HG02763 (cell line): Measurements from ENCODE around the gene MCAM.

Experiments
- ATAC-seq: cut with Tn5 transposase; IDR thresholded peaks from one replicate; pipeline ENCODE4 v1.9.1; 2021; ENCODE audit warnings: mild to moderate bottlenecking, moderate library complexity; ENCODE audit not compliant: unreplicated experiment

MCAM gene, protein sequence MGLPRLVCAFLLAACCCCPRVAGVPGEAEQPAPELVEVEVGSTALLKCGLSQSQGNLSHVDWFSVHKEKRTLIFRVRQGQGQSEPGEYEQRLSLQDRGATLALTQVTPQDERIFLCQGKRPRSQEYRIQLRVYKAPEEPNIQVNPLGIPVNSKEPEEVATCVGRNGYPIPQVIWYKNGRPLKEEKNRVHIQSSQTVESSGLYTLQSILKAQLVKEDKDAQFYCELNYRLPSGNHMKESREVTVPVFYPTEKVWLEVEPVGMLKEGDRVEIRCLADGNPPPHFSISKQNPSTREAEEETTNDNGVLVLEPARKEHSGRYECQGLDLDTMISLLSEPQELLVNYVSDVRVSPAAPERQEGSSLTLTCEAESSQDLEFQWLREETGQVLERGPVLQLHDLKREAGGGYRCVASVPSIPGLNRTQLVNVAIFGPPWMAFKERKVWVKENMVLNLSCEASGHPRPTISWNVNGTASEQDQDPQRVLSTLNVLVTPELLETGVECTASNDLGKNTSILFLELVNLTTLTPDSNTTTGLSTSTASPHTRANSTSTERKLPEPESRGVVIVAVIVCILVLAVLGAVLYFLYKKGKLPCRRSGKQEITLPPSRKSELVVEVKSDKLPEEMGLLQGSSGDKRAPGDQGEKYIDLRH

DNA sequence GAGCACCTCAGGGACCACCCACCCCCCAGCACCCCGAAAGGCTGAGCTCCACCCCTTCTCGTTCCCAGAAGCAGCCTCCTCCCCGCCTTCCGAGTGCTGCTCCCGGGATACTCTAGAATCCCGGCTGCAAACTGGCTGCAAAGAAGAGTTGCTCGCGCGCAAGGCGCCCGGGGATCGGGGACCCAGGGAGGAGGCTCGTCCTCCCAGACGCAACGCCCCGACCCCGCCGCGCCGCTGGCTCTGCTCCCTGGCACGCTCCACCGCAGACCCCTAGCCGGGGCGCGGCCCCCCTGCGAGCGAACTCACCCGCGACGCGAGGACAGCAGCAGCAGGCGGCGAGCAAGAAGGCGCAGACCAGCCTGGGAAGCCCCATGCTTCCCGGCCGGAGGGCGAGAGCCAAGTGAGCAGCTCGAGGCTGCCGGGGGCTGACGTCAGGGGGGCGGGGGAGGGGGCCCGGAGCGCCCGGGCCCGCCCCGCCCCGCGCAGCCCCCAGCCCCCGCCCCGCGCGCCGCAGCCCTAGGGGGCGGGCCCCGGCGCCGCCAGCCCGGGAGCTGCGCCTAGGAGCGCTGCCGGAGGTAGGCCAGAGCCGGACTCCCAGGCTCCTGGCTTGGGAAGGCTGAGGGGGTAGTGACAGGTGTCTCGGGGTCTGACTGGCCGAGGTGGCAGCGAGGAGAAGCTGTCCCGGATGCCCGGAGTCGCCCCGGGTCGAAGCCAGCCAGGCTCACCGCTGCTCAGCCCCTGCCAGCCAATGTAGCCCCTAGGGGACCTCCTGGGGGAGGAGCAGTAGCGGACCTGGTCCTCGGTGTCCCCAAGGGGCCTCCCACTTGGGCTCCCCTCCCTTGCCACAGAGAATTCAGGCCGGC, at the start of gene MCAM:
MCAM (minus strand) TSS at position 402 of the 863 bp plus-strand sequence; CDS start at position 373, 29 bp downstream.
- ATAC-seq = no peak

DNA sequence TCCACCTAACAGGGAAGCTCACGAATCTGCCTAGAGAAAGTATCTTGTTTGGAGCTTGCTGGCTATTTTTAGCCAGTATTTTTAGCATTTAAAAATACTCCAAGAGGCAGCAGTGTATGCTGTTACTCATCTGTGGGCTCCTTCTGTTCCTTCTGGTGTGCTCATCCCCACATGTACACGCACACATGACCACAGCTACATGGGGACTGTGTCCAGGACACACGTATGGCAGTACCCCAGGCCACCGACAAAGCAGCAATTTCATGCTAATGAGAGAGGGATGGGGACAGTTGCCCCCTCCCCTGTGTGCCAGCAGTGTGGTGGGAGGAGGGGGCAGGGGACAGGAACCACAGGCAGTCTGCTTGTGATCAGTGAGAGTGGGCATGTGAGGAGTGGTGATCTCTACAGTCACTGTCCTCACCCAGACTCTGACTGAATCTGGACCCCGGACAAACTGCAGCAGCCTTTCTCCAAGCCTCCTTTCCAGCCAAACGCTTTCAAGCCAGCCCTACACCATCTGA, 48.2 kb upstream of the MCAM start:
- no peak for ATAC-seq

DNA sequence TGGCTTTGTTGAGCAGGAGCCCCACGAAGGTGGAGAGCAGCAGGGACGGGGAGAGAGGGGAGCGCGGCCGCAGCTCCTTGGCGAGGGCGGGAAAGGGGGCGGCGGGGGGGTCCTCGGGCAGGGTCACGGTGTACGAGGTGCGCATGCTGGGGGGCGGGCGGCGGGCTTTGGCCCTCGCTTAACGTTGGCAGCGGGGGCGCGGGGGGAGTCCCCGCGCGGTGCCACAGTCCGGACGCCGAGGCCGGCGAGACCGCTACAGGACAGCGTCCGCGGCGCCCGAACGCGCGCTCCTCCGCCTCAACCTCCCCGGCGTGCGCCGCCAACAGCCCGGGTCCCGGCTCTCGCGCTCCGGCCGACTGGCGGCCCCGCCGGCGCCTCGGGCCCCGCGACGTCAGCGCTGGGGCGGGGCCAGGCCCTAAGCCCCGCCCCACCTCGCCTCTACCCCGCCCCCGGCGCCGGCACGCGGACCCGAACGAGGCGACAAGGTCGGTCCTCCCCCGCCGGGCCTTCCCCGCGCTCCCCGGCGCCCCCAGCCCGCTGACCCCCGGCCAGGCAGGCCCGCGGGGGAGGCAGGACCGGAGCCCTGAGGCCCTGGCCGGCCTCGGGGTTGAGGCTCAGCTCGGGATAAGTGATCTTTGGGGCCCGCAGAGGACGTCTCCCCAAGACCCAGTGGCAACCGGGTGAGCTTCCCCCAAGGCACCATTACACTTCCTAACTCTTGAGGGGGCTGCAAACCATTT, 47.1 kb upstream of the MCAM start:
- no peak for ATAC-seq

DNA sequence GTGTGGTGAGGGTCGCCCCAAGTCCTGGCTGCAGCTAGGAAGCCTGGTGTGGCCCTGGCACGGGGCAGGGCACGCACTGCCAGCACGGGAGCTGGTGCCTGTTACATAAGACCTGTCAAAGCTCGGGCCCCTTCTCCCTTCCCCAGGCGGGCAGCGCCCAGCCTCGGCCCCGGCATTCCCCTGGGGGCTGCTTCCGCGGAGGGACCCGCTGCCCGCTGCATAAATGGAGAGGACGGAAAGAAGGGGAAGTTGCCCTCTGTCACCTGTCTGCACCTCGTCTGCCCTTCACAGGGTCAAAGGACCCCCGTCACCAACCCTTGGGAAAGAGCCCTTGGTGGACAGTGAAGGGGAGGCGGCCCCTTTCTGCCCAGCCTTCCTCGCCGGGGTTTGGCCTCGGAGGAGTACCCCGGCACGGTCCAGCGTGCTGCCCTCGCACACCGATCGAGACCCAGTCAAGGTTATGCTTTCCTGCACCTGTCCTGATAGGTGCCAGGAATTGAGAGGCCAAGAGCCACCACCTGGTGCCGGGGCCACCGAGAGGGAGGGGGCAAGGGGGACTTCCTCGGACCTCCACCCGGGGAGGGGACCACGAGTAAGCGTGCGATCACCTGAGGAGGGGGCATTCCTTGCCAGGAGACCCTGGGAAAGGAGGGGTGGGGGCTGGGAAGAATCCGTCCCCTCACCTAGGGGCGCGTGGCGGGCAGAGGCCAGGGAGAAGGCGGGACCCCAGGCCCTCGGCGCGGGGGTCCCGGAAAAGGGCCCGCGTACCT, 46.3 kb upstream of the MCAM start:
- no peak for ATAC-seq

DNA sequence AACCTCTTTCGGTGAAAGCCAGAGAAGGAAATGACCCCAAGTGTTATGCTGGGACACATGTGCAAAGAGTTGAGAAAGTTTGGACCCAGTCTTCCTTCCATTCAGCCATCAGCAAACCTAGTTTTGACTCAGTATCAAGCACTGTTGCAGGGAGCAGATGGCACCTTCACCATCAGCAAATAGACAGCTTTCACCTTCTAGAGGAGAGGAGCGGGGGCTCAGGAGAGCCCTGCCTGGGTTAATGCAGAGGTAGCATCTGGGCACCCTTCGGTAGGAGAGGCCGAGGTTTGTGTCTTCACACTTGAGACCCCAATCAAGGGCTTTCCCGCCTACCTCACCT, 45.8 kb upstream of the MCAM start:
- ATAC-seq = no peak

DNA sequence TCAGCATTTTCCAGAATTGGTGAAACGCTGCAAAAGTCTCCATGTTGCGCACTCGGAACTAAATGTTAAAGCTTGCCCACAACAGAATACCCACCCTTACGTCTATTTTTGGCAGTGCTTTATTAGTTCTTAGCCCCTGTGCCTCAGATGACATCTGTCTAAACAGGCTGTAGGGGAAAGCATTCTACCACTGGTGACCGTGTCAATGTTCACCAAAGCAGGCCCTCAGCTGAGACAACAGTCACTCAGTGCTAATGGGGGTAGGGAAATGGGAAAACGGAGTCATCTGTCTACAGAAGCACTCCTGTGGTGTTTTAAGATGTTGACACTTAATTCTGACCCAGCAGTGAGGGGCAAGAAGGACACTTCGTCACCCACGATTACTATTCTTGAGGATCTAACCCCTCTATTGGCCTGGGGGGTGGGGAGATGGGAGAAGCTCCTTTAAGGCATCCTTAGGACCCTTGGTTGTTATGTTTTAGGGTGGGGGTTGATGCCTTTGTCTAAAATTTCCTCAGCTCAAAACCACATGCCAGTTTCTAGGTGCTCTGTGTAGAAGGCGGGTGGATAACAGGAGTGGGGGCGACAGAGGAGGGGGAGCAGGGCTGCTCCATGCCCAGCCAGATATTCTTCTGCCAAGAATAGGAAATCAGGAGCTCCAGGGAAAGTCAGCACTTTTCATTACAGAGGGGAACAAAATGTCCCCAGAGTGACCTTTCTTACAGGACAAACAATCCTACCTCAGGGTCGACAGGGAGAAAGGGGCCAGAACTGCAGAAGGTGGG, 45.2 kb upstream of the MCAM start:
- no peak for ATAC-seq

DNA sequence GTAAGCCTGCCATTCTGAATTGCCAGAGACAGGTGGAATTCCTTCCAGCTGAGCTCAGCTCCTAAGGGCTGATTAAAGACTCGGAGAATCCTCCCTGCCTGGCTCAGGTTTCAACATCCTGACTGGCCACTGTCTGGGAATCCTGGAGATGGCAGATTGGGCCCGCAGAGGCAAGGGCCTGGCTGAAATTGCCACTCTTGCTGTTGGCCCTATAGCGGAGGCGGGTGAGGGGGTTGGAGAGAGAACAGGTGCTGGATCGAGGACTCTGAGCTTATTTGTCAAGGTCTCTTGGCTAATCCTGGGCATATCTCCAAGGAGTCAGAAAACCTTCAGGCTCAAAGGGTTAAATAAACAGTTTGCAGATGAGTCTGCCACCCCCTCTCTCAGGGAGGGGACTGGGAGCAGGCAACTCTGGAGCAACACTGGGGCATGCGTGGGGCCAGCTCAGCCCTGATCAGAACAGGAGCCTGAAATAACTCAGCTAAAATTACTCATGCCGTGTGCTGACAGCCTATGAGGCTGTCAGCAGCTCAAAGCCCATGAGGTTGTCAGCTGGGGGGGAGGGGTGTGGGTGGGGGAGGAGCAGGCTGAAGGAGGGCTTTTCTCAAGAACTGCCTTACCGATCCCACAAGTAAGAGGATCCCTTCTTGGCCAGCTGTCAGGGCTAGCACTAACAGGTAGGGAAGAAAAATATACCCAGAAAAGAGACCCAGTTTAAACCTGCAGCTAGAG, 44.3 kb upstream of the MCAM start:
- no peak for ATAC-seq

DNA sequence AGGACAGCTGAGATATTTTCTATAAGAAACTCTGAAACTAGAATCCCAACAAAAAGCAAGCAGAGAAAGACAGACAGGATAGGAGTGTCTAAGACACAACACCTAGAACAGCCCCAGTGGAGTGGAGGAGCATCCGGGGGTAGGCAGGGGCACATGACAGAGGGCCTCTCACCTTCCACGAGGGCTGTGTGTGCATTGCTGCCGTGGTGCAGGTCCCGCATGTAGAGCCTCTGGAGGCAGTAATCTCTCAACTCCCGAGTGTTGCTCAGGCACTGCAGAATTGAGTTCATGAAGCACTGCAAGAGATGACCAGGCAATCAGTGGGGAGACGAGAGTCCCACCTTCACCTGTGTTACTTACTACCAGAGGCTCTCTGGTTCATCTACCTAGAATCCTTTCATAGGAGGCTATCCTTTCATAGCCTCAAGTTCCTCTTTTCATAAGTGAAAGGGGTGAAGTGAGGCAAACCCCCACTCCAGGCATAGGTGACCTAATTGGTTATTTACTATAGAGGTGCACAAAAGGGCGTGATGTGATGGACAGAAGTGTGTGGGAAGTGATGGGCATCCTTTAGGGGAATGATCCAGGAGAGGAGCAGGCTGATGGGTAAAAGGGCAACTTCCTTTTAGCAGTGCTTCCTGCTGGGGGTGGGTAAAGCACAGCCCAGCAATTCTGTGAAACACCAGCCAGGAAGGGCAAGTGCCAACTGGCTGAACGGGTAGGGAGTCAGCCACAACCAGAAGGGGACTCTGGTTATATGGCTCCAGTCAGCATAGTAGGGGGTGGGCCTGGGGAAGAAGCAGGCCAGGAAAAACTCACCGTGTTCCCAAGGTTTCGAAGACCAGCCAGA, 42.7 kb upstream of the MCAM start:
- ATAC-seq = no peak

DNA sequence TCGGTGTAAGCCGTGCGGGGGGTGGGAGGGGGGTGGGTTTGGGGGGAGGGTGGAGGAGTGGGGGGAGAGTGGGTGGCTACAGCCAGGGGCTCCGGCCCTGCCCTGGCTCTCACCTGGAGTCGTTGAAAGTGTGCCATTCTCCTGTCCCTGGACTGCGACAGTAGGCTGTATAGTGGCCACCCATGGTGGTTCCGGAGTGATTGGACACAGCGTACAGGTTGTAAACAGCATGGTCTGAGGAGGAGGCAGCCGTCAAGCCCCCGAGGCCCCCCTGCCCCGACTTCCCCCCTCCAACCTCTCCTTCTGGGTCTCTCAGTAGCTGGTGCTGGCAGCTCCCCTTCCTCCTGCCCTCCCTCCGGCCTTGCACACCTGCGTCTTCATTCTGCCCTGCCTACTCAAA, 40.1 kb upstream of the MCAM start:
- ATAC-seq = no peak

DNA sequence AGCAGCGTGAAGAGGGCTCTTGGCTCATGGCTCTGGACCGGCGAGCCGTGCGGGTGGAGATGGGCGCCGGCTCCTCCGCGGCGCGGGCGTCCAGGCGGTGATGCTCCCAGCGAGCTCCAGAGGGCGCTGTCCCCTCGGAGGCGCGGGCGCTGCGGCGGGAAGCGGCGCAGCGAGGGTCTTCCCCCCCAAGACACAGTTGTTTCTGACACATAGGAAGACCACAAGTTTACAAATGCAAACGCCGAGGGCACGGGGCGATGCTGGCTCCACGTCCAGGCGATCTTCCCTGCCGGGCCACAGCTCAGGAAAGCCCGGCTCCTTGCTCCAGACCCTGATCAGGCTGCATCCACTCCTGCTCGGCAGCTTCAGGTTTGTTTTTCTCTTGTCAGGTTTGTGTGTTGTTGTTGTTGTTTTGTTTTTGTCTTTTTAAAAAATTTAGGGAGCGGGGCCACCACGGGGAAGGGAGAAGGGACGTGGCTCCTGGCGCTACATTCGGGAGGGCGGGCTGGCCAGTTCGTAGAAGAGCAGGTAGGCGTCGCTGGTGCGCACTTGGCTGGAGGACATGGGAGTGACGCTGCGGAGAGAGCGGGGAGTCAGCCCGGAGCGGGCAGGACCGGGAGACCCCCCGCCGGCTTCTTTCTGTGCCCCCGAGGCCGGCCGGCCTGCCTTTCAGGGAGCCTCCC, 39.6 kb upstream of the MCAM start:
- peak; percentile 71 for ATAC-seq

DNA sequence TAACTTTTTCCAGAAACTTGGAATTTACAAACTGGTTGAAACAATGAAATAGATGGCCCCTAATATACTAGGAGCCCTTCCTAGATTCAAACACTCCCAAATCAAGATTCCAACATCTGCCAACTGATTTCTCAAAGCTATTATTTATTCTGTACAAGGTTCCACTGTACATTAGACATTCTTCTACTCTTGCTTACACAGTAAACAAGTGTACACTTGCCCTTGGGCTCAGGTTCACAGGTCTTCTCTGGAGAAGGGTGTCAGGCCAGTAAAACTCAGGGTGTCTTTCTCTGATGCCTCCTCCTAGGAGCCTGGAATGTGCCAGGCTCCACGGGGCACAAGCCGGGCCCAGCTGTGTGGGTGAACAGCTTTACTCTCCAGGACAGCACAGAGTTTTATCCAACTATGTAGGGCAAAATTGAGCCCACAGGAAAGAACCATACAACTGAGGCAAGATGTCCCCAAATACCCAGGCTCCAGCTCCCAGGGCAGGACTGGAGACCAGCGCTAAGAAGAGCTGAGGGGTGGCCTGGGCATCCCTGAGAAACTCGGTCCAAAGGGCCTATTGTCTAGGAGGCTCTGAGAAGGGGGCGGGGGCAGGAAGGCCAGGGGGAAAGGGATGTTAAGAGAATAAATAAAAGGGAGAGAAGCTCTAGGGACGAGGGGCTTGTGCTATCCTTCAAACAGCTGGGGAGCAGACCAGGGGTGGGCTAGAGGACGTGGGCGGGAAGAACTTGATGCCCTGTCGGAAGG, 38.3 kb upstream of the MCAM start:
- no peak for ATAC-seq

DNA sequence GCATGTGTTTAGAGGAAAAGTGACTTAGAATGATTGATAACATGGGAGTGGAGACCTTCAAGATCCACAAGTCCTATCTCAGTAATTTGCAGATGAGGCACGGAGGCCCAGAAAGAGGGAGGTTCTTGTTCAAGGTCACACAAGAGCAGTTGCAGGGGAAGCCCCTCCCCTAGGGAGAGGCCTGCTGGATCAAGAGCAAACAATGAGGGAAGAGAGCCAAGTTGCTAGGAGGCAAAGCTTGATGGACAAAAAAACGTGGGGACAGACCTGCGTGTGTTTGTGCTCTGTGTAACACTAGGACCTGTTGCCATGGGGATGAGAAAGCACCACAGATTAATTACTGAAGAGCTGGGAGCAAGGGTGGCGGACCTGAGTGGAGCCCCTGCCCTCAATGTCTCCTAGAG, 35.9 kb upstream of the MCAM start:
- ATAC-seq = no peak

DNA sequence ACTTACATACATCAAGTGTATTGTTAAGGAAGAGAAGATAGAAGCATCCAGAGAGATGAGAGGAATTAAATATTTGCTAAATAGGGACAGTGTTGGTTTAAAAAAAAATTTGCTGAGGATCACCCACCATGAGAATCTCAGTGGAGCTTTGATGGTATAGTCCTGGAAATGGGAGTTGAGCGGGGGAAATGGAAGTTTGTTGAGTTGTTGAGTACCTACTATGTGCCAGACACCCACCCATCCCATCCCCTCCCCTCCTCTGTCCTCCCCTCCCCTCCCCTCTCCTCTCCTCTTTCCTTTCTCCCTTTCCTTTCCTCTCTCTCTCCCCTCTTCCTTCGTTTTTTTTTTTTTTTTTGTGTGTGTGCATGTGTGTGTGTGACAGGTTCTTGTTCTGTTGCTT, 34.3 kb upstream of the MCAM start:
- ATAC-seq = no peak

DNA sequence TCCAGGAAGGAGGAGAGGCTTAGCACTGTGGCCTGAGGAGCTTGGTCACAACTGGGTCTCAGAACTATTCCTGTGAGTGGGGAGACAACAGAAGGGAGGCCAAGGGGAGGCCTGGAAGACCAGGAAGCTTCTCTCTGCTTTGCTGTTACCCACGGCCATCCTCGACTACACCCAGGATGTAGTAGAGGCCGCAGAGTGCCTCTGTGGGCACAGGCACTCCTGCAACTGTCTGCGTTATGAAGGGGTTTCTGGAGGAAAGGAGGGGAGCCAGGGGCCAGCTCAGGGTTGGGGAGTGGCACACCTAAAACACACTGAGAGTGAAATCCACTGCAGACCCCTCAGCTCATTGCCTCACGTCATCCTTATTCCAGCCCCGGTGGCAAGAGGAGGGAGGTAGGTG, 33.4 kb upstream of the MCAM start:
- no peak for ATAC-seq

DNA sequence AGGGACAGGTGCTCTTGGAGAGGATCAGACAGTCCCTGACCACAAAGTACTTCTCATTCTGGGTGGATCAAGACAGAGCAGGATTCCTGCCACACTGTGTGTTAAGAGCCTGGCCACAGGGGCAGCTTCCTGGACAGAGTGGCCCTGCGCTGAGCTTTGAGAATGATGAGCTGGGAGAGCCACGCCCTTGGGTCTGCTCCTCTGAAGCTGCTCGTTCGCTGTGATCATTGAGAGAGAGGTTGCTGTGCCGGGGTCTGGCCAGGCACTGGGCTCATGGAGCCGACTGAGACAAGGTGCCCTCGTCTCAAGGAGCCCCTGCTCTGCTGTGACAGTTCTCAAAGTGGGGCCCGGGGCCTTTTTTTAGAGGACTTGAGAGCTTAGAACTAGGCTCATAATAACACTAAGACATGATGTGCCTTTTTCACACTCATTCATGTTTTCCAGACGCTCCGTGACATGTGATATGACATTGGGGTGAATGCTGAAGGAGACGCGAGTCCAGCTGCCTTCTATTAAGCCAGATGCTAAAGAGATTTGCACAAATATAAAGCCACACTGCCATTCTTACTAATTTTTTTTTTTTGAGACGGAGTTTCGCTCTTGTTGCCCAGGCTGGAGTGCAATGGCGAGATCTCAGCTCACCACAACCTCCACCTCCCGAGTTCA, 31.1 kb upstream of the MCAM start:
- ATAC-seq = no peak

DNA sequence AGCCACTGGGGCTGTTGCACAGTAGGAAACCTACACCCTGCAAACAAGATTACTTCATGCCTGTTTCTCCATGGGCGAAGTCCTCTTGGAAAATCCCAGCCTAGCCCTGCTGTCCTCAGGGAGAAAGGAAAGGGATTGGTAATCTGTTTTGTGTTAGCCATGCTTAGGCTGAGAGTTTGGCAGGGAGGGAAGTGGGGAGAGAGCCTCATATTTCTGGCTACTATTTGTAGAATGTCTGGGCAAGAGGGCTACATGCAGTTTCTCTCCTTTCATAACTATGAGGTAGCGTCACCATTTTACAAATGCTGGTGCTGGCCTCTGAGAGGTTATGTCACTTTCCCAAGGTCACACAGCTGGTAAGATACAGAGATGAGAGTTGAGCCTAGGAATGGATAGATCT, 30.3 kb upstream of the MCAM start:
- ATAC-seq = no peak
